ENCODE measurements around the gene CDHR2.

Gene CDHR2, protein sequence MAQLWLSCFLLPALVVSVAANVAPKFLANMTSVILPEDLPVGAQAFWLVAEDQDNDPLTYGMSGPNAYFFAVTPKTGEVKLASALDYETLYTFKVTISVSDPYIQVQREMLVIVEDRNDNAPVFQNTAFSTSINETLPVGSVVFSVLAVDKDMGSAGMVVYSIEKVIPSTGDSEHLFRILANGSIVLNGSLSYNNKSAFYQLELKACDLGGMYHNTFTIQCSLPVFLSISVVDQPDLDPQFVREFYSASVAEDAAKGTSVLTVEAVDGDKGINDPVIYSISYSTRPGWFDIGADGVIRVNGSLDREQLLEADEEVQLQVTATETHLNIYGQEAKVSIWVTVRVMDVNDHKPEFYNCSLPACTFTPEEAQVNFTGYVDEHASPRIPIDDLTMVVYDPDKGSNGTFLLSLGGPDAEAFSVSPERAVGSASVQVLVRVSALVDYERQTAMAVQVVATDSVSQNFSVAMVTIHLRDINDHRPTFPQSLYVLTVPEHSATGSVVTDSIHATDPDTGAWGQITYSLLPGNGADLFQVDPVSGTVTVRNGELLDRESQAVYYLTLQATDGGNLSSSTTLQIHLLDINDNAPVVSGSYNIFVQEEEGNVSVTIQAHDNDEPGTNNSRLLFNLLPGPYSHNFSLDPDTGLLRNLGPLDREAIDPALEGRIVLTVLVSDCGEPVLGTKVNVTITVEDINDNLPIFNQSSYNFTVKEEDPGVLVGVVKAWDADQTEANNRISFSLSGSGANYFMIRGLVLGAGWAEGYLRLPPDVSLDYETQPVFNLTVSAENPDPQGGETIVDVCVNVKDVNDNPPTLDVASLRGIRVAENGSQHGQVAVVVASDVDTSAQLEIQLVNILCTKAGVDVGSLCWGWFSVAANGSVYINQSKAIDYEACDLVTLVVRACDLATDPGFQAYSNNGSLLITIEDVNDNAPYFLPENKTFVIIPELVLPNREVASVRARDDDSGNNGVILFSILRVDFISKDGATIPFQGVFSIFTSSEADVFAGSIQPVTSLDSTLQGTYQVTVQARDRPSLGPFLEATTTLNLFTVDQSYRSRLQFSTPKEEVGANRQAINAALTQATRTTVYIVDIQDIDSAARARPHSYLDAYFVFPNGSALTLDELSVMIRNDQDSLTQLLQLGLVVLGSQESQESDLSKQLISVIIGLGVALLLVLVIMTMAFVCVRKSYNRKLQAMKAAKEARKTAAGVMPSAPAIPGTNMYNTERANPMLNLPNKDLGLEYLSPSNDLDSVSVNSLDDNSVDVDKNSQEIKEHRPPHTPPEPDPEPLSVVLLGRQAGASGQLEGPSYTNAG (N-terminal part only)
- 0.97 to 2.9 (median 2.3) reads per million in 4 experiments for total RNA-seq

DNA sequence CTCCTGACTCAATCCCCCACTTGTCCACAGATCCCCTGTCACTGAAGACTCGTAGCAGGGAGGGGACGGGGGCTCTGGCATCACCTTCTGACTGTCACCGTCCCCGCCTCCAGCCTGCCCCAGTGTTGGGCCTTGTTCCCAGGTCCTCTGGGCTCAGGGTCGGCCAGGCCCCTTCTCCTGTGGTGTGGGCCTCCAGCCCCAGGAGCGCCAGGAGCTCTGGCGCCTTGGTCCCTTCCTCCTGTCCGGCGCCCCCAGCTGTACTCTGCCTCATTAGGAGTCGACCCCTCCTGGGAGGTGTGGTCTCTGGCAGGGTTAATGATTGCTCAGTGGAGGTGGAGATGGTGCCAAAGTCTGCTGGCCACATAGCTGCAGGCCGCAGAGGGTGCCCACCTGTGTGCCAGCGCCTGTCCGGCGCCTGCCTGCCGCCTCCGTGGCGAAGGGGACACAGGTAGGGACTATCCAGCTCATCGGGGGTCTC, at the start of gene CDHR2:
Gene CDHR2 (plus strand): TSS at position 376 of the 478 bp plus-strand sequence. CDS start 16,011 bp downstream, outside the sequence.
- no peak for DNase-seq

DNA sequence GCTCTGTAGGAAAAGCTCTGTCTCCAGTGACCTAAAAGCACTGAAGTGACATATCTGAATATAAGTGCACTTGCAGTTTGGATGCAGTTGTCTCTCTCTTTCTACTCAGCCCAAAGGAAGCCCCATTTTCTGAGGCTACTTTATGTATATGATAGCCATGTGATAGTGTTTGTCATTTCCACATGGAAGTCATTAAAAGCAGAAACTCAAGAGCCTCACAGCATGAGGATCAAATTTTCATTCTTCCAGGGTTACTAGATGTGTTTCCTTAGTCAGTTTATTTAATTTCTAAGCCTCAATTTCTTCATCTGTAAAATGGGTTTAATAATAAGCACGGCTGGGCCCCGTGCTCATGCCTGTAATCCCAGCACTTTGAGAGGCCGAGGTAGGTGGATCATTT, 48.6 kb upstream of the CDHR2 start:
- no peak for DNase-seq

DNA sequence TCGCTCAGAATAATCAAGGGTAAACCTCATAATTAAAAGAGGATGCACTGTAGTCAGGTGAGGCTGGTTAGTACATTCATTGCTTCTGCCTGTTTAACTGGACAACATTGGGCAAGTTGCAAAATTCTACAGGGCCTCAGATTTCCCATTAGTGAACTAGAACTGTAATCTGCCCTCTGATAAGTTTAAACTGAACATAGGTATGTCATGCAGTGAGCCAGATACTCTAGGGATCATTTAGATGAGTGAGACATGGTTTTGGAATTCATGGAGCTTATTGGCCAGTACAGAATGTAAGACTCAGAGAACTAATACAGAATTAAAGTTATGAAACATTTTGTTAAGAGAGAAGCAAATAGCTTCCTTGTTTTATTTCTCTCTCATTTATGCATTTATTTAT, 47.8 kb upstream of the CDHR2 start:
- DNase-seq, result no peak

DNA sequence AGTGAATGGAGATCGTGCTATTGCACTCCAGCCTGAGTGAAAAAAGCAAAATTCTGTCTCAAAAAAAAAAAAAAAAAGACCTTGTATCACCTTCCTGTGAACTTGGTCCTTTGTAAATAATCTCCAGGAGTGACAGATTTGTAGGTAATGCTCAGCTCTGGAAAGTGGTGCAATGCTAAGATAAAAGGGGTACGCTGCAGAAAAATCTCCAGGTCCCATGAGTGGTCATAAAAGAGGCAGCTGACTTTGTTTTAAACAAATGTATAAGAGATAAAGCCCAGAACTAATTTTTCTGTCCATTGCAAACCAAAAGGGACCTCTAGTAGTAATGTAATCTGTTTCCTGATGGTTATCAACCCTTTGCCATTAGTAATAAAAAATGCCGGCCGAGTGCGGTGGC, 45.6 kb upstream of the CDHR2 start:
- DNase-seq, result no peak

DNA sequence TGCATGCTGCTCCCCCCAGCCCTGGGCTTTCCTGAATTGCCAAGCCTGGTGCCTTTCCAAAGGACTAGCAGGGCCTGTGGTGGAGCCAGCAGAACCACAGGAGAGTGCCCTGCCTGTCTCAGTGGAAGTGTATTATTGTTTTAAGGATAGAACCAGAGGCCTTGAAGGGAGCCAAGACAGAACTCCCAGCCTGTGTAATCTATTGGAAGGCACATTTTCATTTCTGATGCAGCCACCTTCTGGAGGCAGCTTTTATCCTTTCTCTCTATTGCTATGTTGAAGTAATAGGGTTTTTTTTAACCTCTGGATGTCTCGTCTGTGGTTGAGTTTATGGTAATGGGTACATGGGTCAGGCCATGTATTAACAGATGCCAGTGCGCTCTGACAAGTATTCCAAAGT, 41.2 kb upstream of the CDHR2 start:
- no peak for DNase-seq

DNA sequence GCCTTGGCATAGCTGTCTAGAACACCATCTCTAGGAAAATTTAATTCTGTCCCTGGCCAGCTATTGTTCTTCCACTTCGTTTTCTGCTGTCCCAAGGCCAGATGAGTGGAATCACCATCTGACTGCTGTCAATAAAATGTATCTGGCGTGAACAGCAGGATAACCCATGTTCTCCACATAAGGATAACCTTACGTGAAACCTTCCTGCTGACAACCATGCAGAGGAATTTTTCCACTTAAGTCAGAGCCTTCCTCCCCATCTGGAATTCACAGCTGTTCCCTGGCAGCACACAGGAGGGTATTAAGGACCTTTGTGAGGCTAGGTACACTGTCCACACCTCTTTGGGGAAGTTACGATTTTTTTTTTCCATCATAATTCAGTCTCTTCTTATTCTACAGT, 40.5 kb upstream of the CDHR2 start:
- no peak for DNase-seq

DNA sequence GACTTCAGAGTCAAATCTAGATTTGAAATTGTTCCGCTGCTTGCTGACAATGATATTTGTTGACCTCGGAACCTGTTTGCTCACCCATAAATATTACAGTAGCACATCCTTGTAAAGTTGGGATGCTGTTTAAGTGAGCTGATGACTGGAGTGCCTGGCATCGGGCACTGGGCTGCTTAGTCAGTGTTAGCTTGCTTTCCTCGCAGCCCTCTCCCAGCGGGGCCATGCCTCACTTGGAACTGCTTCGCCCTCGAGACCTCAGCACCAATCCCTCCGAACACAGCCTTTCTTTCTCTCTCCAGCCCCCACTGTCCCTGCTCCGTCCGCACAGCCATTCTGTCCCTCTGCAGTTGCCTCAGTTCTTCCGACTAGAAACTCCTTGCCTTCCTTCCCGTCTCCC, 35.4 kb upstream of the CDHR2 start:
- no peak for DNase-seq

DNA sequence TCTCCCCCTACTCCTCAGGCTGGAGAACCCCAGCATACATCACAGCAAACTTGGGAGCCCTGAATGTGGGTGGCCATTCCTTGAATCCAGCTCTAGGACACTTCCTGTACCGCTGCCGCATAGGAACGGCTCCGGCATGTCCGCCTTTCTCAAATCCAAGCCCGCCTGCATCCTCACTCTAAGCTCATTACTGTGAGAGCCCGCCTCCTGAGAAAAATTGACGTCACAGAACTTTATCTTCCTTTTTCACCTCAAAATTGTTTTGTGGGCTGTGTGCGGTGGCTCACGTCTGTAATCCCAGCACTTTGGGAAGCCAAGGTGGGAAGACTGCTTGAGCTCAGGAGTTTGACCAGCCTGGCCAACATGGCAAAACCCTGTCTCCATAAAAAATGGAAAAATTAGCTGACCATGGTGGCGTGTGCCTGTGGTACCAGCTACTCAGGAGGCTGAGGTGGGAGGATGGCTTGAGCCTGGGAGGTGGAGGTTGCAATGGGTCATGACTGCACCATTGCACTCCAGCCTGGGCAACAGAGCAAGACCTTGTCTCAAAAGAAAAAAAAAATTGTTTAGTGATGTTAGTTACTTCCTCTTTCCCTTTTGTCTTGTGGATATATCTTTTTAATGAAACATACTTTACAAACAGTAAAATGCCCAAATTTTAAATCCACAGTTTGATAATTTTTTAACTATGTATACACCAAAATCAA, 34.7 kb upstream of the CDHR2 start:
- no peak for DNase-seq

DNA sequence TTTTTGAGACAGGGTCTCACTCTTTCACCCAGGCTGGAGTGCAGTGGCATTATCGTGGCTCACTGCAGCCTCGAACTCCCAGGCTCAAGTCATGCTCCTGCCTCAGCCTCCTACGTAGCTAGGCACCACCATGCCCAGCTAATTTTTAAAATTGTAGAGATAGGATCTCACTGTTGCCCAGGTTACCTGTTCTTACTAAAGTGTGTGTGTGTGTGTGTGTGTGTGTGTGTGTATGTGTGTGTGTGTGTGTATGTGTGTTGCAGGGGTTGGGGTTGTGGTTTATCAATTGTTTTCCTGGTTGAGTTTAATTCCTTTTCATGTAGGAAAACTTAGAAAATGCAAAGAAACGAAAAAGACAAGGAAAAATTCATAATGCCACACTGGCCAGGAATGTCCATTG, 33.7 kb upstream of the CDHR2 start:
- DNase-seq, result no peak

DNA sequence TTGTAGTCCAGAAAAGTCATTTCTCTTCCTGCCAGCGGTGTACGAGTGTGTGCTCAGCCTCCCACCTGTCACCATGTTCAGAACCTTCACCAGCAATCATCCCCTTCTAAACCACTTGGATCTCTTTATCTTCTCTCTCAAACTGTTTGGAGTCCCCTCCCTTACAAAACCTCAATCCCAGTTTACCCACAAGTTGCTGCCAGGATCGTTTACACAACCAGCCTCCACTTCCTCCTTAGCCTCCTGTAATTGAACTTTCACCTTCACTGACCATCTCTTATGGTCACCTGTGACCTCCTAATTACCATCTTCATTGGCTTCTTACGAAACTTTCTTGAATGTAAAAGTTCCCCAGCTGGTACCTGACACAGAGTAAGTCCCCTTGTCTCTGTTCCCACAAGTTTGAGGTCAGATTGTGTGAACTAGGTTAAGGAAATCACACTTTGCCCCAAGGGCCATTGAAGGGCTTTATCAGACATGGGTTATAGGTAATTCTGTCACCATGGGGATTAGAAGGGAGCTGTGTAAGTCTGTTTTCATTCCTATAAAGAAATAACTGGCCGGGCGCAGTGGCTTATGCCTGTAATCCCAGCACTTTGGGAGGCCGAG, 32.0 kb upstream of the CDHR2 start:
- DNase-seq, result no peak

DNA sequence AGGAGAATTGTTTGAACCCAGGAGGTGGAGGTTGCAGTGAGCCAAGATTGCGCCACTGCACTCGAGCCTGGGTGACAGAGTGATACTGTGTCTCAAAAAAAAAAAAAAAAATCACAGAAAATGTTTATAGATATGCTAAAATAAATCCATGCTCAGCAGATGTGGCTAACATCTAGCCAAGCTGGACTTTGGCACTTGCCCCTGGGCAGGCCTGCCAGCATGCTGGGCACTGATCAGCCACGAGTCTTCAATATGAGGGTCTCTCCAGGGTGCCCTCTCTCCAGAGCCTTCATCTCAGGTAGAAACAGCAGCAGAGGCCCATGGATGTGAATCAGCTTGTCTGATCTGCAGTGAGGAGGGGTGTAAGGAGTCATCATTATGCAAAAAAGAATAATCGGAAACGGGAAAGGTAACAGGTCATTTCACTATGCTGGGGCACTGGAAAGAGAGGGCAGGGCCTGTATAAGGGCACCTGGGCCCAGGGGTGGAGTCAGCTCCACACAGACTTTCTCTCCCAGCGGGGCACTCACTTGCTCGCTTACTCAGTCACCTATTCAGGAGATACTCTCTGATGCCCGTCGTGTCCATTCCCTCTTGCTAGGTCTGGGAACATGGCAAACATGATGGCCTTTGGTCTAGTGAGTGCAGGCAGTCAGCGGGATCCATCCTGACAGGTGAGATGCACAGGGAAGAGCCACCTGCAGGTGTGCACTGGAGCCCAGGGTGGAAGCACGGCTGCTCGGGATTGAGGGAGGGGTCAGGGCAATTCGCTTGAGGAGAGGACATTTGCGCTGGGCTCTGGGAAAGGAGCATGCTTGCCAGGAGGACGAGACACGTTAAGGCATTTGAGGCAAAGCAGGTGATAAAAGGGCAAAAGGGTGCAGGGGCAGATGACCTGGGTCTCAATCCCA, 29.1 kb upstream of the CDHR2 start:
- DNase-seq, result no peak

DNA sequence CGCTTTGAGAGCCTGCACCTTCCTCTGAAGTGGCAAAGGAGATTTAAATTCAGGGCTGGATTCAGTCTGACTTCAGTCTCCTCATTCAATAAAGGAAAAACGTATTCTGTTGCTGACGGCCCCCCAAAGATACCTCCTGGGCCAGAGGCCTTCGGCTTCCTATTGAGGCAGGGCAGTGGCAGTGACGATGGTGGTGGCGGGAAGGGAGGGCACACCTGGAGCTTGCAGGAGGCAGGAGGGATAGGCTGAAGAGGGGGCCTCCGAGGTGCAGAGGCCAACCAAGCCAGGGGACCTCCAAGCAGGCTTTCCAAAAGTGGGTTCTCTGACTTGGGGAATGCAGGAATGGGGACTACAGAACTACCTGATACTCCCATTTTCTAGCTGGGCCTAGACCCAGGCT, 27.9 kb upstream of the CDHR2 start:
- DNase-seq, result no peak

DNA sequence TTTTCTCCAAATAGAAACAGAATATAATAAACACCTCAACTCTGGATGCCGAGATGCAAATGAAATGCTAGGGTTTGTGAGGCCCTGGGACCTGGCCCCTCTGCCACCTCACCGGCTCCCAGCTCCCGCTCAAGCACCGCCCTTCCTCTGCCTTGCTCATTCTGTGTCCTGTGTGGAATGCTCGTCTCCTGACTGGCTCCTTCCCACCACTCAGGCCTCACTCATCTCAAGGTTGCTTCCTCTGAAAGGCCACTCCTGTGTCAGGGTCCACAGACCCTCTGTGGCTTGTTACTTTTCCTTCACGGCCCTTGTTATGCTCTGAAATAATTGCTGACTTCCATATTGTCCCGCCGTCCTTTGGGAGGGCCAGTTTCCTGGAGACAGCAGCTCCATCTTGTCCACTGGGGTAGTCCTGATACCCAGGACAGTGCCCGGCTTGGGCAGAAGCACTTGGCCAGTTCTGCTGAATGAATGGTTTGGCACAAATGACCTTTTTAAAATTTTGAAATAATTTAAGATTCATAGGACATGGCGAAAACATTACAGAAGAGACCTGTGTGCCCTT, 27.4 kb upstream of the CDHR2 start:
- no peak for DNase-seq

DNA sequence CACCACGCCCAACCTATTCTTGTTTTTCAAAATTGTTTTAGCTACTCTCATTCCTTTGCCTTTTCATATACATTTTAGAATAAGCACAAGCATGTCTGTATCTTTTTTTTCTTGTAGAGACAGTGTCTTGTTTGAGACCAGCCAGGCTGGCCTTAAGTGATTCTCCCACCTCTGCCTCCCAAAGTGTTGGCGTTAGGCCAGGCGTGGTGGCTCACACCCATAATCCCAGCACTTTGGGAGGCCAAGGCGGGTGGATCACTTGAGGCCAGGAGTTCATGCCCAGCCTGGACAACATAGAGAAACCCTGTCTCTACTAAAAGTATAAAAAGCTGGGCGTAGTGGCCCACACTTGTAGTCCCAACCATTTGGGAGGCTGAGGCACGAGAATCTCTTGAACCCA, 25.0 kb upstream of the CDHR2 start:
- DNase-seq, result no peak

DNA sequence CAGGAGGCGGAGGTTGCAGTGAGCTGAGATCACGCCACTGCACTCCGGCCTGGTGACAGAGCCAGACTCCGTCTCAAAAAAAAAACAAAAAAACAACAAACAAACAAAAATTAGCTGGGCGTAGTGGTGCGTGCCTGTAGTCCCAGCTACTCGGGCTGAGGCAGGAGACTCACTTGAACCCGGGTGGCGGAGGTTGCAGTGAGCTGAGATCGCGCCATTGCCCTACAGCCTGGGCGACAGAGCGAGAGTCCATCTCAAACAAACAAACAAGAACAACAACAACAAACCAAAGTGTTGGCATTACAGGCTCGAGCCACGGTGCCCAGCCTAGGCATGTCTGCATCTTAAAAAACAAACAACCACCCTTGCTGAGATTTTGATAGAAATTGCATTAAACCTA, 24.2 kb upstream of the CDHR2 start:
- no peak for DNase-seq

DNA sequence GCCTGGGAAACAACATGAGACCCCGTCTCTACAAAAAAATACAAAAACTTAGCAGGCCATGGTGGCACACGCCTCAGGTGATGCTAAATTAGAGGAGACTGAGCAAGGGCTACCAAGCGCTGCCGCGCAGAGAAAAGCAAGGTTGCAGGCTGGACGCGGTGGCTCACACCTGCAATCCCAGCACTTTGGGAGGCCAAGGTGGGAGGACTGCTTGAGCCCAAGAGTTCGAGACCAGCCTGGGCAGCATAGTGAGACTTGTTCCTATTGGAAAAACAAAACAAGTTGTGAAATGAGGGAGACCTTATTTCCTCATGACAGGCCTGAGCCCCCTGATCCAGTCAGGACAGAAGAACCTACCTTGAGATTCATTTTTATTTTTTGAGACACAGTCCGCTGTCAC, 23.5 kb upstream of the CDHR2 start:
- DNase-seq, result no peak

DNA sequence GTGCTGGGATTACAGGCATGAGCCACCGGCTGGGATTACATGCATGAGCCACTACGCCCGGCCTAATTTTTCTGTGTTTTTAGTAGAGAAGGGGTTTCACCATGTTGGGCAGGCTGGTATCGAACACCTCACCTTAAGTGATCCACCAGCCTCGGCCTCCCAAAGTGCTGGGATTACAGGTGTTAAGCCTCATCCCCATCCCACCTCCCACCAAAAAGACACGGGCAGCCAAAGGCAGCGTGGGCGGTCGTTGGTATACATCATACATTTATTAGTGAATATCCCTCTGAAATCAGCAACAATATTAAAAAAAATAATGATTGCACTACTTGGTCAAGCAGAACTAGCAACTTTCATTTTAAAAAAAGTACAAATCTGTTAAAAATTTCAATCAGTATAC, 22.7 kb upstream of the CDHR2 start:
- no peak for DNase-seq

DNA sequence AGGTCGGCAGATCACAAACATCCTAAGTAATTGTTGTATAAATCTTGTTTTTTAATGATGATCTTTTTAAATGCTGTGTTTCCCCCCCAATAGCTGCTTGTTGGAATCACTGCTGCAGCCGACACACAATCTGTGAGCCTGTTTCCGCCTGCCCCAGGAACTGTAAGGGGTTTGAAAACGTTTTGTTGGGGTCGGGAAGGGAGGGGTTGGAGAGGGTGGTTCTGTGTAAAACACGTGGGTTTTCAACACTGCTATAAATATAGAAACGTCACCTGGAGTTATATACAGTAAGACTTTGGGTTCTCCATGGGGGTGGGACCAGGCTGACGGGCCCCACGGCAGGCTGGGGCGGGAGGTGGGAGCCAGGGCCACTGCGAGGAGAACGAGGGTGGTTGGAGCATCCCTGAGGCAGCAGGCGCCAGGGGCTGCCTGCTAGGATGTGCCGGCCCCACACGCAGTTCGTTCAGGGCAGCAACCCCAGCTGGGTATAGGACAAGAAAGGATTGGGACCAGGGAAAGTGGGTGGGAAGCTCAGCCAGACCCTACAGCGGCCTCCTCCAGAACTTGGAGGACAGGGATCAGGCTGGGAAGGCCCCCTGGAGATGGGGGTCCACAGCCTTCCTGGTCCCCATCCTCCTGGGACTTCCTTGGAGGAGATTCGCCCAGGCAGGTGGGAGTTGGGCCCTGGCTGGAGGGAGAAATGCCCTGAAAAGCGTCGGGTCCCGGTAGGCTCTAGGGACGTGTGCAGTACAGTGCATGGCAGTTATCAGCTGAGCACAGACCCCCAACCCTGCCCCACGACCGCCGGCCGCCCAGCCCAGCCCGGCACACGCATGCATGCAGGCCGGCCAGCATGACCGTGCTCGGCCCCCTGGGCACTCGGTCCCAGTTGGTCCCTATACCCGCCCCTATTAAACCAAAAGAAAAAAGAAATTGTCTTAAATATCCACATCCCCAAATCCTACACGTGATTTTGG, 21.6 kb upstream of the CDHR2 start:
- DNase-seq, result no peak

DNA sequence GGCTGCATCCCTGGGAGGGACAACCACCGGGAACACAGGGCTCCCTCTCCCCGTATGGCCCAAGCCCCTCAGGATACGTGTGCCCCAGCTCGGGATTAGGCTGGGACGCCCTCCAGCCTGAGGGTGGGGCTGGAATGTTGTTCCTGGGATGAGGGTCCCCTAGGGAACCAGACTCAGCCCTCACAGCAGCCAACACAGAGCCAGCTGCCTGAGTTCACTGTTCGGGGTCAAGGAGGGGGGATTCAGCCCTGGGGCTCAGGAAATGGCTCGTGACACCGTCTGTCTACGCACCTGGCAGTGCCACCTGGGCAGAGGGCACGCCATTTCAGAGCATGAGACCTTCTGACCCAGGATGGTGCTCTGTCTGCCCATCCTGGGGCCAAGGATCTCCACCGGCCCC, 20.8 kb upstream of the CDHR2 start:
- no peak for DNase-seq

Data from effector CD8-positive, alpha-beta T cell (primary cell).